HepG2 (cell line): Measurements from ENCODE around the gene MAPRE3. TPM values are rescaled to one million over a fixed set of nuclear protein-coding genes. Genes with fewer than 3 reads are reported as not detected.

Experiments
- ADNP ChIP-seq: sonication (generic); formaldehyde crosslinking; IDR thresholded peaks from 2 replicates; pipeline ENCODE4 v1.4.0; 2020; ENCODE audit warnings: missing genetic modification reagents
- ATF5 ChIP-seq: sonication (generic); formaldehyde crosslinking; IDR thresholded peaks from 2 replicates; pipeline ENCODE4 v1.4.0; 2020; ENCODE audit warnings: mild to moderate bottlenecking, low read depth, missing genetic modification reagents
- ELF4 ChIP-seq: sonication (generic); formaldehyde crosslinking; IDR thresholded peaks from 2 replicates; pipeline ENCODE4 v1.5.0; 2020; ENCODE audit warnings: missing genetic modification reagents, mild to moderate bottlenecking, moderate library complexity, borderline replicate concordance
- FOXJ3 ChIP-seq: sonication (generic); formaldehyde crosslinking; IDR thresholded peaks from 2 replicates; pipeline ENCODE4 v1.4.0; 2020; ENCODE audit warnings: missing genetic modification reagents, mild to moderate bottlenecking, borderline replicate concordance
- FOXO1 ChIP-seq: sonication (generic); formaldehyde crosslinking; IDR thresholded peaks from 2 replicates; pipeline ENCODE4 v1.4.0; 2020; ENCODE audit warnings: missing genetic modification reagents
- HNRNPL ChIP-seq: fragments of 200-400 bp; formaldehyde crosslinking; IDR thresholded peaks from 2 replicates; pipeline ENCODE4 v1.6.1; 2017; ENCODE audit warnings: mild to moderate bottlenecking, low read depth, low read length
- IKZF4 ChIP-seq: sonication (generic); formaldehyde crosslinking; IDR thresholded peaks from 2 replicates; pipeline ENCODE4 v1.5.1; 2020; ENCODE audit warnings: borderline replicate concordance, mild to moderate bottlenecking, low read depth, missing genetic modification reagents; ENCODE audit errors: not compliant biosample characterization
- KDM6A ChIP-seq: IDR thresholded peaks from 2 replicates; pipeline ENCODE4 v1.6.1; 2016; ENCODE audit warnings: low read depth
- KLF11 ChIP-seq: IDR thresholded peaks from 2 replicates; pipeline ENCODE4 v1.6.1; 2016; ENCODE audit warnings: missing compliant biosample characterization
- MXD1 ChIP-seq: sonication (generic); formaldehyde crosslinking; IDR thresholded peaks from 2 replicates; pipeline ENCODE4 v1.4.0; 2020; ENCODE audit warnings: mild to moderate bottlenecking, missing genetic modification reagents
- NFE2 ChIP-seq: sonication (generic); formaldehyde crosslinking; IDR thresholded peaks from 2 replicates; pipeline ENCODE4 v1.4.0; 2020; ENCODE audit warnings: missing genetic modification reagents
- NFIB ChIP-seq: sonication (generic); formaldehyde crosslinking; IDR thresholded peaks from 2 replicates; pipeline ENCODE4 v1.9.0; 2021; ENCODE audit warnings: missing genetic modification reagents, mild to moderate bottlenecking, borderline replicate concordance
- SATB2 ChIP-seq: sonication (generic); formaldehyde crosslinking; IDR thresholded peaks from 2 replicates; pipeline ENCODE4 v1.5.0; 2020; ENCODE audit warnings: missing genetic modification reagents
- SRSF9 ChIP-seq: fragments of 200-400 bp; formaldehyde crosslinking; IDR thresholded peaks from 2 replicates; pipeline ENCODE4 v1.6.1; 2018; ENCODE audit warnings: borderline replicate concordance, mild to moderate bottlenecking, low read depth, low read length; ENCODE audit not compliant: insufficient read depth, poor library complexity, severe bottlenecking
- ZBTB34 ChIP-seq: sonication (generic); formaldehyde crosslinking; IDR thresholded peaks from 2 replicates; pipeline ENCODE4 v1.8.0; 2022; ENCODE audit warnings: mild to moderate bottlenecking, missing genetic modification reagents
- ZNF326 ChIP-seq: sonication (generic); formaldehyde crosslinking; IDR thresholded peaks from 2 replicates; pipeline ENCODE4 v1.4.0; 2020; ENCODE audit warnings: missing genetic modification reagents, borderline replicate concordance
- ZNF761 ChIP-seq: sonication (generic); formaldehyde crosslinking; conservative IDR thresholded peaks from 2 replicates; pipeline ENCODE4 v1.4.0; 2020; ENCODE audit warnings: mild to moderate bottlenecking, missing genetic modification reagents
- ZNF782 ChIP-seq: sonication (generic); formaldehyde crosslinking; IDR thresholded peaks from 2 replicates; pipeline ENCODE4 v1.4.0; 2020; ENCODE audit warnings: missing genetic modification reagents, mild to moderate bottlenecking, borderline replicate concordance
- ZNF788 ChIP-seq: sonication (generic); formaldehyde crosslinking; IDR thresholded peaks from 2 replicates; pipeline ENCODE4 v1.5.0; 2020; ENCODE audit warnings: mild to moderate bottlenecking, missing genetic modification reagents, borderline replicate concordance
- polyA plus RNA-seq, 8 experiments: library from polyadenylated mRNA; depleted of rRNA in 3 of 8; stranded (reverse) in 7 of 8; unstranded in 1 of 8; fragments of >200 nt; fragmentation: Illumina TruSeq in 4 of 8; extraction: Trizol in 4 of 8; gene quantifications; 2 replicates each; pipeline versions ENCODE4 v1.2.1 to v1.2.3, GENCODE V29; 2011 to 2016; ENCODE audit warnings: low read depth in 4 of 8, missing spikeins in 1 of 8, mixed read lengths in 1 of 8; ENCODE audit not compliant: insufficient read depth in 1 of 8
- total RNA-seq, 5 experiments: library from RNA; depleted of rRNA; stranded (reverse); fragments of >200 nt; fragmentation: Illumina TruSeq; extraction: Trizol; gene quantifications; 2 replicates each; pipeline ENCODE4 v1.2.3, GENCODE V29; 2016; ENCODE audit warnings: low read depth in 1 of 5
- TF ChIP-seq, protein P1 (sequence below): sonication (generic); formaldehyde crosslinking; IDR thresholded peaks from 2 replicates; pipeline ENCODE4 v1.5.0; 2020; ENCODE audit warnings: missing genetic modification reagents
- TF ChIP-seq, protein P2 (sequence below): sonication (generic); formaldehyde crosslinking; IDR thresholded peaks from 2 replicates; pipeline ENCODE4 v1.4.0; 2020; ENCODE audit warnings: missing genetic modification reagents
- TF ChIP-seq, protein P3 (sequence below): conservative IDR thresholded peaks from 2 replicates; pipeline ENCODE4 v1.6.1; 2018; ENCODE audit warnings: missing genetic modification reagents

Gene MAPRE3
- total and polyA plus RNA-seq, 2 of the 13 experiments (the other 11 are each of a cell fraction or from before 2014, with no cell fraction given) = 0.31 to 0.91 TPM

- TF ChIP-seq ZNF326 = no peak
- no peak for TF ChIP-seq ZNF788 (CRISPR knock-in tag)
- no peak for TF ChIP-seq HNRNPL
- no peak for TF ChIP-seq ADNP (CRISPR knock-in tag)
- TF ChIP-seq KDM6A (CRISPR knock-in tag) = no peak
- TF ChIP-seq, protein P1, sequence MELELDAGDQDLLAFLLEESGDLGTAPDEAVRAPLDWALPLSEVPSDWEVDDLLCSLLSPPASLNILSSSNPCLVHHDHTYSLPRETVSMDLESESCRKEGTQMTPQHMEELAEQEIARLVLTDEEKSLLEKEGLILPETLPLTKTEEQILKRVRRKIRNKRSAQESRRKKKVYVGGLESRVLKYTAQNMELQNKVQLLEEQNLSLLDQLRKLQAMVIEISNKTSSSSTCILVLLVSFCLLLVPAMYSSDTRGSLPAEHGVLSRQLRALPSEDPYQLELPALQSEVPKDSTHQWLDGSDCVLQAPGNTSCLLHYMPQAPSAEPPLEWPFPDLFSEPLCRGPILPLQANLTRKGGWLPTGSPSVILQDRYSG = no peak
- TF ChIP-seq NFE2 (CRISPR knock-in tag) = no peak
- TF ChIP-seq NFIB (CRISPR knock-in tag) = no peak
- TF ChIP-seq FOXO1 (CRISPR knock-in tag) = no peak; the same call in 1 of the 2 replicates
- TF ChIP-seq ZNF761 (CRISPR knock-in tag) = no peak
- TF ChIP-seq ZNF782 = no peak
- no peak for TF ChIP-seq ZBTB34
- TF ChIP-seq KLF11 = no peak
- TF ChIP-seq, protein P2, sequence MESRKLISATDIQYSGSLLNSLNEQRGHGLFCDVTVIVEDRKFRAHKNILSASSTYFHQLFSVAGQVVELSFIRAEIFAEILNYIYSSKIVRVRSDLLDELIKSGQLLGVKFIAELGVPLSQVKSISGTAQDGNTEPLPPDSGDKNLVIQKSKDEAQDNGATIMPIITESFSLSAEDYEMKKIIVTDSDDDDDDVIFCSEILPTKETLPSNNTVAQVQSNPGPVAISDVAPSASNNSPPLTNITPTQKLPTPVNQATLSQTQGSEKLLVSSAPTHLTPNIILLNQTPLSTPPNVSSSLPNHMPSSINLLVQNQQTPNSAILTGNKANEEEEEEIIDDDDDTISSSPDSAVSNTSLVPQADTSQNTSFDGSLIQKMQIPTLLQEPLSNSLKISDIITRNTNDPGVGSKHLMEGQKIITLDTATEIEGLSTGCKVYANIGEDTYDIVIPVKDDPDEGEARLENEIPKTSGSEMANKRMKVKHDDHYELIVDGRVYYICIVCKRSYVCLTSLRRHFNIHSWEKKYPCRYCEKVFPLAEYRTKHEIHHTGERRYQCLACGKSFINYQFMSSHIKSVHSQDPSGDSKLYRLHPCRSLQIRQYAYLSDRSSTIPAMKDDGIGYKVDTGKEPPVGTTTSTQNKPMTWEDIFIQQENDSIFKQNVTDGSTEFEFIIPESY (CRISPR knock-in tag) = no peak
- TF ChIP-seq MXD1 (CRISPR knock-in tag) = no peak
- TF ChIP-seq ATF5 (CRISPR knock-in tag) = no peak
- no peak for TF ChIP-seq SRSF9
- TF ChIP-seq ELF4 = no peak
- no peak for TF ChIP-seq IKZF4 (CRISPR knock-in tag)
- TF ChIP-seq SATB2 = no peak
- TF ChIP-seq FOXJ3 (CRISPR knock-in tag) = no peak
- TF ChIP-seq, protein P3, sequence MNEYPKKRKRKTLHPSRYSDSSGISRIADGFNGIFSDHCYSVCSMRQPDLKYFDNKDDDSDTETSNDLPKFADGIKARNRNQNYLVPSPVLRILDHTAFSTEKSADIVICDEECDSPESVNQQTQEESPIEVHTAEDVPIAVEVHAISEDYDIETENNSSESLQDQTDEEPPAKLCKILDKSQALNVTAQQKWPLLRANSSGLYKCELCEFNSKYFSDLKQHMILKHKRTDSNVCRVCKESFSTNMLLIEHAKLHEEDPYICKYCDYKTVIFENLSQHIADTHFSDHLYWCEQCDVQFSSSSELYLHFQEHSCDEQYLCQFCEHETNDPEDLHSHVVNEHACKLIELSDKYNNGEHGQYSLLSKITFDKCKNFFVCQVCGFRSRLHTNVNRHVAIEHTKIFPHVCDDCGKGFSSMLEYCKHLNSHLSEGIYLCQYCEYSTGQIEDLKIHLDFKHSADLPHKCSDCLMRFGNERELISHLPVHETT = no peak
These were observed at the start of gene MAPRE3 (continued) for GRCh38 chr2:26970244-26970927.
